CD4-positive, alpha-beta T cell treated with Interferon gamma for 1 hour (primary cell): ENCODE measurements around the gene DOCK1.

Source experiments
- DNase-seq: peaks from one replicate; pipeline ENCODE4 v3.0.0-alpha.2; 2020

Gene DOCK1

DNA sequence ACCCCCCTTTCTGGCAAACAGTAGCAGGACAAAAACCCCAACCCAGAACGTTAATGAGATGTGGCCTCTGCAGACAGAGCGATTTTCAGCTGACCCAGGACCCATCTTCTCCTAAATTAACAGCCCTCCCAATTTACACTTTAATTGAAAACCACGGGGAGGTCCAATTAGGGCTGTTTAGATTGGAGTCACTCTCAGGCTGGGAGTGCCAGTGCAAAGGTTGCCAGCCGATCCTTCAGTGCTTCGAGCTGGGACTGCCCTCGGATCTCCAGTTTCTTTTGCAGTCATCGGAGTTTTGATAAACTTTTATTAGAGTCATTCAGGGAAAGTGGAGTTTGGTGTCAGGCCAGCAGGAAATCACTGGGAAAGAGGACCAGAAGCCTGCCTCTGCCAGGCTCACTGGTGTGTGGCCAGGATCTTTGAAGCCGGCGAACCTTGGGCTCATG lies 108.0 kb downstream of the DOCK1 start:
- no peak for DNase-seq

DNA sequence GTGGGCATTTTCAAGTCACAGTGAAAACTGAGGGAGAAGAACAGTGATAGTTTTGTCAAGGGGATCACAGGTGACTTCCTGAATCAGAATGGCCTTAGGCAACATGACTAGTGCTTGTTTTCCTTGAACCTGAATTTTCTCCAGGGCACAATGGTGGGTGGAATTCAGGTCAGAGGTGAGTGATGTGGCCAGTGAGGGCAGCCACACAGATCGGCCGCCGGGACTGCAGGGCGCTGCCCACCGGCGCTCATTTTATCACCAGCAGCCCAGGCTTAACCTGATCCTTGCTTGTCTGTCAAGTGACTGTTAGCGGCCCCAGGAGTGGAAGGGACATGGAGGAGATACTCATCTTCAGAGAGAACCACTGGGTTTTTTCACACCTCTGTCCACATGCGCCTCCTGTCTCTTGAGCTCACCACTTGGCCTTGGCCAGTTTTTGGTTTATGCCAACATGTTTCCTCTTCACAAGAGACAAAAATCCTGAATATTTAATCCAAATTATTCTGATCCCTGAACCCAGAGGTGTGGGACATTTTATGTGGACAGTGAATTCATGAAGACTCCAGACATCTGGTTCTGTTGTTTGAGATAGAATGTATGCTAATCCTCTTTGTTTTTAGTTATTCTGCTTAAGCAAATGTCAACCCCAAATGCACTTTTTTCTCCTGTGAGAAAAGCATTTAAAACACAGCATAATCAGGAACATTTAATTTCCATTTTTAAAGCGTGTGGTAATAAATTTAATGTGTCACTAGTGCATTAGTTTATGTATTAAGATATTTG lies 108.7 kb downstream of the DOCK1 start:
- no peak for DNase-seq

DNA sequence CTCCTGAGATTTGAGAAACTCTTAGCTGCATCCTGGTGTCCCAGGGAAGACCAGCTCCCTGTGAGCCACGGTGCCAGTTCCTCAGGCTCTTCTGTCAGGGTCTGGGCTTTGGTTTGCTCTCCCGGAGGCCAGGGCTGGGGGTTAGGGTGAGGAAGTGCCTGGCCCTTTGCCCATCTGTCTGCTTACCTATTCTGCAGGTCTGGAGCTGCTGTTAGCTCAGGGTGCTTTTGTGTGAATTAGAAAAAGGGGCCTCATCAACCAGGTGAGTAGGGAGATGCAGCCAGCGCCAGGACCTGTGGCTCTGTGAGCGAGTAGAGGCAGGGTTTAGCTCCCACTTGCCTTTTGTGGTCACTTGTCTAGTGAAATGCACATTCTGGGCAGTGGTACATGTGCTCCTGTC lies 109.4 kb downstream of the DOCK1 start:
- DNase-seq, result no peak

DNA sequence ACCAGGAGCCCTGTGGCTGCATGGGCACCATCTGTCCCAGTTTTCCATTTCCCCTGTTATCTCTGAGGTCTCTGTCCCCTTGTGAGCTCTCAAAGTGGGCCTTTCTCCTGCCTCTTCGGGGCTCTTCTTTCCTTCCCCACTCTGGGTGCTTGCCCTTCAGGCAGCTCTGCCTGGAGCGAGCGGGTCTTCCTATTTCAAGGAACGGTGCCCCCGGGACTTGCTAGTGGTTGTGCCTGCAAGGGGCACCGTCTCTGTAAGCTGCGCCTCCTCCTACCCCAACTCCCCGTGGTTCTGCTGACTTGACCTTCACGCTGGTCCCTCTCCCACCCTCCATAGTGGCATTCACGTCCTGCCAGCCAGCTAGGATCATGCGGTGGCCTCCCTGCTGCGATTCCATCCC lies 110.1 kb downstream of the DOCK1 start:
- DNase-seq, result no peak

DNA sequence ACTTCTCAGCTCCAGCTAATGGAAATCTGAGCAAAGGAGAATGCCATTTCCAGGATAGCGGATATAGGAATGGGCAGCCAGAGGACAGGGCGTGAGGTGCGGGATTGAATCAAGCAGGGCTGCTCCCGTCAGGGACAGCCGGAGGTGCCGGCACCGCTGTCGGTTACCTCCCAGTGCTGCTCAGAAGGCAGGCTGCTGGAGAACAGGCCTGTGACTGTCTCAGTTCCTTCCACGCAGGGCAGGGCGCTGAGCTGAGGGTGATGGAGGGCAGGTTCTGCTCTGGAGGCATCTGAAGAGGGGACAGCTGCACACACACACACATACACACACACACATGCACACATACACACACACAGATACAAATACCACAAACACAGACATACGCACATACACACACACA lies 111.1 kb downstream of the DOCK1 start:
- DNase-seq, result no peak

DNA sequence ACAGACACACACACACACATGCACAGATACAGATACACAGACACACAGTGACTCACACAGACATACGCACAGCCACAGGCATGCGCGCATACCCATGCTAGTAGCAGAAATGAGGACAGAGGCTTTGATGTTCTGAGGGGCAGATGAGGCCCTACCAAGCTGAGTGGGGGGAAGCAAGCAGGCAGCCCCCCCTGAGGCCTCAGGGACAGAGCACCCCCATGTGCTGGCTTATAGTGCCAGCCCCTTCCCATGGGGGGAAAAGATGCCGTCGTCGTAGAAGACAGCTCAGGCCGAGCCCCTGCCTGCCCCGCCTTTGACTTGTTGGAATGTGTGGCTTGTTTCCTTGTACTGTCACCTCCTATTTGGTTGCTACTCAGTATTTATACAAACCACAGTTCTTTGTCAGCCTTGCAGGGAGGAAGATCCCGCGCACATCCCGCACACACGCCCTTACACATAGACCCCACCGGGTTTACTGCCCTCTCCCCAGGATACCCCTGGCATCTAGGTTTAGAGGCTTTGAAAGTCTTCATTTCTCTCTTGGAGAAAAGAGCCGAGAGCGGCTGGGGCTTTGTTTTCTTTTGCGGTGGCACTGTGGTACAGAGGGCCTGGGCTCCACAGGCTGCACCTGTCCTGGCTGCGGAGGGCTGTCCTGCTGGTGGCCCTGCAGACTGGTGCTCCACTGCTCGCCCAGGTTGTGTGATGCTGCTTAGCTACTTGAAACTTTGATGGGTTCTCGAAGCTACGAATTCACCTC lies 112.5 kb downstream of the DOCK1 start:
- no peak for DNase-seq

DNA sequence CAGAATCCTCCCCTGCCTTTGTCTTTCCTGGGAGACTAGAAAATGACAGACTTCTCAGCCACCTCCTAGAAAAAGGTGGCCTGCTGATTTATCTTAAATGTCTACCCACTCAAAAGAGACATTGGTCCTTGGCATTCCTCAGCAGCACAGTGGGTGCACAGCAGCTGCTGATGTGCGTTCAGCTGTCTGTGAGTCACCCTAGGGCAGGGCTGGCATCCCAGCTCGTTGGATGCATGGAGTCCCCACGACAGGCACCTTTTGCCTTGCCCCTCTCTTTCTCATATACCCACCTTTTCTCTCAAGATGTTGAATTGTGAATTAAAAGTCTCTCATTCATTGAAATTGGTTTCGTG lies 113.0 kb downstream of the DOCK1 start:
- no peak for DNase-seq

DNA sequence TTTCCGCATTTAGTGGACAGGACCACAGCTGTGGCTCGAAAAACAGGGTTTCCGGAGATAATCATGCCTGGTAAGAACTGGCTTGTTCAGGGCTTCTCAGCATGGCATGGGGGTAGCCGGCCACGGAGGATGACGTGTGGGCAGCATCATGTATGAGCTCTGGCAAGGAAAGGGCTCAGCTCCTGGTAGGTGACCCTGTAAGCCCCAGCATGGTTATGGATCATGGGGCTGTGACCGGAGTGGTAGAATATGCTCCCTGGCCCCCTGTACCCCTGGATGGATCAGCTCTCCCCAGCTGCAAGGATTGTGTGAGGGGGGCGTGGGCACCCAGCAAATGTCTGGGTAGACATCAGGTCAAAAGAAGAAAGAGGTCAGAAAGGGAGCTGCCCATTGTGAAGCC lies 113.5 kb downstream of the DOCK1 start:
- no peak for DNase-seq

DNA sequence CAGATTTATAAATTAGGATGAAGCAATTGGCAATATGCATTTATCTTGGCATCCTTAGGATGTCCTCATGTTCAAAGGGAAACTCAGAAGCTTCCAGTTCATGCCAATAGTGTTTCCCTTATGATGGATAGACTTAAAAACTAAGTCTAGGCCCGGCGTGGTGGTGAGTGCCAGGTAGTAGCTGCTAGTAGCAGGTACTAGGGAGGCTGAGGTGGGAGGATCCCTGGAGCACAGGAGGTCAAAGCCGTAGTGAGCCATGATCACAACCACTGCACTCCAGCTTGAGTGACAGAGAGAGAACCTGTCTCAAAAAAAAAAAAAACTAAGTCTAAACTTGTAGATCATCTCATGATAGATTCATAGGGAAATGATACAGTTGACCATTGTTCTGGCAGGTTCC lies 115.0 kb downstream of the DOCK1 start:
- no peak for DNase-seq

DNA sequence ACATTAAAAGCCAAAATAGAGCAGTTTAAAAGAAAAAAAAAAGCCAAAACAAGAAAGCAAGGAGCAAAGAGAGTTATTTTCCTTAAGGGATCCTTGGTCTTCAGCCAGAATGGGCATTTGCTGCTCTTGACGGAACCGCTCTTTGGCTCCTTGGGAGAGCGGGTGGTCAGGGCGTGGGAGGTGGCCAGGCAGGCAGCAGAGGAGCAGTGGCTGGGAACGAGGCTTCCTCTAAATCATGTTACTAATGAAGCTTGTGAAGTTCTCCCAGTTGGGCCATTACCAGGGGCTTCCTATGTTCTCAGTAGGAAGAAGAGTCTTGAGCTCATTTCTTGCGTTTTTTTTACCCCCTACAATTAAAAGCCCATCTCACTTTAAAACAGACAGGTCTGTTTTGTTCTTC lies 116.6 kb downstream of the DOCK1 start:
- DNase-seq, result no peak

DNA sequence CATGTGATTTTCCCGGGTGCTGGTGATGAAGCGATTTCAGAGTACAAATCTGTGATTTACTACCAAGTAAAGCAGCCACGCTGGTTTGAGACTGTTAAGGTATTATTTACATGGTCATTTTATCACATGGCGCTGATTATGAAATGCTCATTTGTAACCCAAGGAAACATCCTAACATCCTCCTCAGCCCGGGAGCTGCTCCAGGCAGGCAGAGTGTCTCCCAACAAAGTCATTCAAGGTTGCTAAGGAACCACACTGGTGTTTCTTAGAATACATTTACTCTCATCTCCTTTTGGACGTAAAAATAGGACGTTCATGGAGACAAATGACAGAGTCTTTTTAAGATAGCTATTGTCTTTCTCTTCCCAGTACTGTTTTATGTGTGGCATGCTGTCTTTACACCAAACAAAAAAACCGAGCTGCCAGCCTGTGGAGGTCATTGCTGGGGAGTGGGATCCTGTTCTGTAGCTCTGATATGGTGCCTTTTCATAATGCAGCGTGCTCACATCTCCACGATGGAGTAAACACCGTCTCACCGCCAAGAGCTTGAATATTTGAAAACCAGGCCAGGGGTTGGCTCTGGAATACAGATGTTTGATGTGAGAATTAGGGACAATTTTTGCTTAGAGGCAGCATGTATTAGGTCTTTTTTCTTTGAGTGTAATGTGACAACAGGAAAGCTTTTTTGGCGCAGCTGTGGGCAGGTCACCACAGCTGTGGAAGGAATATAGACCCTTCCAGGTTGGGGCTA lies 119.6 kb downstream of the DOCK1 start:
- no peak for DNase-seq

DNA sequence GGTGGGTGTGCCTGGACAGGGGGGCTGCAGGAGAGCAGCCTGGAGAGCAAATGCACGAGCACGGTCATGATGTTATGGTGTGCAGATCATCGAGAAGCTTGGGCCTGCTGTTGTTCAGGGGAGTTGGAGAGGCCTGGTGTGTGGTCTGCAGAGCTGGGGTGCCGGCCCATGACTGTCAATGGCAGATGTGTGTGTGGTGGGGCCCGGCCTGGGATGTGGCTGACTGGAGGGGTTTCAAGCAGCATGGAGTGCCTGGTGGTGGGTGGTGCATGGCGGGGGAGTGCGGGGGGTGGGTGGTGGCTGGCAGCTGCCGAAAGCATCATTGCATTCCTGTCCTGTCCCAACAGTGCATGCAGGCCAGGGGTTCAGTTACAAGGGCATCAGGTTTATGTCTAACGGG lies 122.6 kb downstream of the DOCK1 start:
- no peak for DNase-seq

DNA sequence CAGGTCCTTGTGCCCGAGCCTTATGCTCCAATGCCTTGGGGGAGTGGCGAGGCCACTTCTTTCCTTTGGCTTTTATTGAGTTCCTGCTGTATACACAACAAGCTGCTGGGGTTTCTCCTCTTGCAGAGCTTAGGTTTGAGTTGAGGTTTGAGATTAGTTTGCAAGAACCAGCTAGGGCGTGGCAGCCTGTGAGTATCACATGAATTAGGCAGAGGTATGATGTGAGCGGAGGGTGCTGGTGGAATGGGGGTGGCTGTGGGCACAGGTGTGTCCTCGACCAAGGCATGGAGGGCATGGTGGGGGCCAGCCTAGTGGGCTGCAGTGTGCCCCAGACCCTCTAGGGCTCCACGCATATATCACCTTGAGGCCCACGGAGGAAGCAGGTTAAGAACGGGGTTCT lies 123.3 kb downstream of the DOCK1 start:
- DNase-seq, result no peak

DNA sequence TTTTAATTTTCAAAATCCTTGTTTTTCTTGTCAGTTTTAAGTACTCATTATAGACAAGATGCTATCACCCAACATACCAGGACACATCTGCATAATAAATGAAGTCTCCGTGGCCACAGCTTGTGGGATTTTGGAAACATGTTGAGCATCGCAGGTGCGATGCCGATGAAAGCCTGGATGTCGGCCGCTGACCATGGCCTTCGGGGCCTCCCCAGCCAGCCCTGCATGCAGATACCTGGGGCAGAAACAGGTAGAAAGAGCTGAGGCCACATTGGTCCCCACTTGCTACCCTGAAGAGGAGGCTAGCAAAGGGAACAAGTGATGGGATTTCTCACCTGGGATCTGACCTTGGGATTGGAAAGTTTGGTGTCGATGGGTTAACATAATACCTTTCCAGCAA lies 123.8 kb downstream of the DOCK1 start:
- no peak for DNase-seq

DNA sequence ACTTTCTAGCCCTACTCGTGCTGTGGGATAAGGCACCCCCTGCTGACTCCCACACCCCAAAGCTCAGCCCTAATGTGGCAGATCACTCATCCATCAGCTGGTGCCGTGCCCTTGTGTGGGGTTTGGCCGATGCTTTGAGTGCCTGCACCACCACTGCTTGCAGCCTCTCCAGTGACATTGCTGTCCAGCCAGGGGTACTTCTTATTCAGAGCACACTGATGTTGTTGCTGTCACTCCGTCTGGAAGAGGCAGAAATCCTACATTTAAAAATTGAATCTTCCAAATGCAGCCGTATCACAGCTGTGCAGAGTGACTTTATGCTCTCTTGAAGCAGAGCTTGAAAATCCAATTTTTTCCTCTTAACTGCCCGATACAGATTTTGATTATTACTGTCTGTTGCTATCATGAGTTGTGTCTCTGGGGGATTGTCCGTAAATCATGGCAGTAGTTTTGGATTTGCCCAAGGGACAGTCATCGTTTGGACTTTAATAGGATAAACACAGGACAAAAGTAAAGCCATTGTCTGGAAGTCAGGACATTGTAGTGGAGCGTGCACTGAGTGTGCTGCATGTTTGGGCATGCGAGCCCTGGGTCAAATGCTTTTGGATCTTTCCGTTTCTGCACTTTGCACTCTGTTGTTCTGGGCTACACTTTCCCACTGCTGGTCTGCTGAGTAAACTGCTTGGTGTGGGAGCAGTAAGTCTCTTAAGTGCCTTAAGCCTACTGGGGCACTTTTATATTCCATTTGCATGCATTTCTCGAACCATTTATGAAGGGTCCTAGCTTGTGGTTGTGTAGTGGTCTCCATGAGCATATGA lies 128.2 kb downstream of the DOCK1 start:
- DNase-seq, result no peak

DNA sequence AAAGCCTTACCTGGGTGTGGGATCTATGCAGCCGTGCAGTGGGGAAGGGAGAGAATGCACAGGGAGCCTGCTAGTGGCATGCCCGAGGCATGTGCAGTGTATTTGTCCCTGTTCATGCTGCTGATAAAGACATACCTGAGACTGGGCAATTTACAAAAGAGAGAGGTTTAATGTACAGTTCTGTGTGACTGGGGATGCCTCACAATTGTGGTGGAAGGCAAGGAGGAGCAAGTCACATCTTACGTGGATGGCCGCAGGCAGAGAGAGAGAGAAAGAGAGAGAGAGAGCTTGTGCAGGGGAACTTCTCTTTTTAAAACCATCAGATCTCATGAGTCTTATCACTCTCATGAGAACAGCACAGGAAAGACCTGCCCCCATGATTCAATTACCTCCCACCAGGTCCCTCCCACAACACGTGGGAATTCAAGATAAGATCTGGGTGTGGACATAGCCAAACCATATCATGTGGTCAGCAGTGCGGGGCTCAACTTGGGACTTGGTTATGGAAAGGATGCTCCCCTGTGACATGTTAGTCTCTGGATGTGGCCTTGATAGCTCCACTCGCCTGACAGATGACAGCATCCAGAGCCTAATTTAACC lies 128.9 kb downstream of the DOCK1 start:
- no peak for DNase-seq

DNA sequence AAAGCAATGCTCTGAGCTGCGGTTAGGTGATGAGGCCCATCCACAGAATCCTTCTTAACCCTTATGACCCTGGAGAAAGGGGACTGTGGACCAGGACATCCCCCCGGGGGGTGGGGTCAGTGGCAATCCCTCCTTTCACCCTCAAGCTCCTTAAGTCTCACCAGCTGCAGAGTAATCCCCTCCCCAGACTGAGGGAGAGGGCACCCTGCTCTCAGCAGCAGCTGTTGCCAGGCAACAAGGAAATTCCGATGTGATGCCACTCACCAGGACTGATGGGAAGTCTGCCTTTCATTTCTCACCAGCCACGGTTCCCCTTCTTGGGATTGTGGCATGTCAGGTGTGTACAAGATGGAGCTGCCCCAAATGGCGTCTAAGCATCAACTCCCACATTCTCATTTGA lies 129.6 kb downstream of the DOCK1 start:
- DNase-seq, result no peak

DNA sequence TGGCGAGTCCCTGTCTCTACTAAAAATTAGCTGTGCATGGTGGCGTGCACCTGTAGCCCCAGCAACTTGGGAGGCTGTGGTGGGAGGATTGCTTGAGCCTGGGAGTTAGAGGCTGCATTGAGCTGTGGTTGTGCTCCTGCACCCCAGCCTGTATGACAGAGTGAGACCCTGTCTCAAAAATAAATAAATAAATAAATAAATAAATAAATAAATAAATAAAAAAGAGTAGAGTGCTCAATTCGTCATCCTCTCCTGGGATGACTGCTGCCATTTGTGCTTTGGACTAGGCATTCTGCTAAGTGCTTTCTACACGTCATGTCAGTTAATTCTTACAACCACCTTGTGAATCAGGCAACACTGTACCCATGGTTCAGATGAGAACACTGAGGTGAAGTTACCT lies 130.6 kb downstream of the DOCK1 start:
- DNase-seq, result no peak

DNA sequence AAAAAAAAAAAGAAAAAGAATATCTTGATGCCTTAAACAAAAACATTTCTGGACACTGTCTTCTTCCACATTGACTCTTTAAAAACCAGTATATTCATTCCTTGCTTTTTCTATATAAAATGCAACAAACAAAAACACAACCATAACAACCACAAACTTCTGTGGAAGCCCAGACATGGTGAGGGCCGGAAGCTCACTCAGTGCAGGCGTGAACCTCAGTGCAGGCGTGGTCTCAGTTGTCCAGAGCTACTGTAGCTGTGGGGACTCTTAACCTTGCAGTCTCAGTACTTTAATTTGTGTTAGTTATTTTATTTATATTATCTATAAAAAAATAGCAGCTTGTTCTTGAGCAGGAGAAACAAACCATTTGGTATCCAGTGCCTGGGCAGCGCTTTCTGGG lies 131.8 kb downstream of the DOCK1 start:
- no peak for DNase-seq

DNA sequence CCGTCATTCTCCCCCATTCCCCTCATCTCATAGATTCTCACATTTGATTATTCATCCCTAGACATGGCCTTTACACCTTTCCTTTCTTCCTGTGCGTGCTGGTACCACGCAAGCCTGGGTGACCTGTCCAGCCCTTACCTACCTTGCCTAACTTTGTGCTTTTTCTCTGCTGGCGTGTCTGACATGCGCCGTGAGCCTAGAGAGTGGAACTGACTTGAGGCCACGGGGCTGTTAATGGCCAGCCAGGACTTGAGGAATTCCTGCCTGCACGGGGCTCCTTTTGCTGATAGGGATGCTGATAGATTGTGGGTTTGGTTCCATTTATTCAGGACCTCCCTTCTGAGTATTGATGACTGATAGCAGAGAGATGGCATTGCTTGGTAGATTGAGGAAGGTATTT lies 134.2 kb downstream of the DOCK1 start:
- DNase-seq, result no peak

DNA sequence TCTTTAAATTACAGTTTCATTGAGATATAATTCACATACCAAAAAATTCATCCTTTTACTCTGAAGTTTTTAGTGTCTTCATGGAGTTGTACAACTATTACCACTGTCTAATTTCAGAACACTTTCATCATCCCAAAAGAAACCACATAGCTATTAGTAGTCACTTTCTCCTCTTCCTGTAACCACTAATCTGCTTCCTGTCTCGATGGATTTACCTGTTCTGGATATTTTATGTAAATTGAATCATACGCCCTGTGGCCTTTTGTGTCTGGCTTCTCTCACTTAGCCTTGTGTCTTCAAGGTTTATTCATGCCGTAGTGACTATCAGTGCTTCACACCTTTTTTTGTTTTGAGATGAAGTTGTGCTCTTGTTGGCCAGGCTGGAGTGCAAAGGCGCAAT lies 135.5 kb downstream of the DOCK1 start:
- DNase-seq, result no peak

DNA sequence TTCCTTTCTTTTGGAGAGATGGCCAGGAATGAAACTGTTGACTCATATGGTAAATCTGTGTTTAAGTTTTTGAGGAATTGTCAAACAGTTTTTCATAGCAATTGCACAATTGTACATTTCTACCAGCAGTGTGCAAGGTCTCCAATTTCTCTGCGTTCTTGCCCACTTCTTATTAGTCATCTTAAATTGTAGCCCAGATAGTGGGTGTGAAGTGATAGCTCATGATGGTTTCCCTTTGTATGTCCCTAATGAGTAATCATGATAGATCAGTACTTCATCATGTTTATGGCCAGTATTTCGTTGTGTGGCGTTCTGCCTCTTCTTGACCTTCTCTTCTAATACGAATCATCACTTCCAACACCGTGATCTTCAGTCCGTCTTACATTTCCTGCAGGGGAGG lies 136.3 kb downstream of the DOCK1 start:
- no peak for DNase-seq

DNA sequence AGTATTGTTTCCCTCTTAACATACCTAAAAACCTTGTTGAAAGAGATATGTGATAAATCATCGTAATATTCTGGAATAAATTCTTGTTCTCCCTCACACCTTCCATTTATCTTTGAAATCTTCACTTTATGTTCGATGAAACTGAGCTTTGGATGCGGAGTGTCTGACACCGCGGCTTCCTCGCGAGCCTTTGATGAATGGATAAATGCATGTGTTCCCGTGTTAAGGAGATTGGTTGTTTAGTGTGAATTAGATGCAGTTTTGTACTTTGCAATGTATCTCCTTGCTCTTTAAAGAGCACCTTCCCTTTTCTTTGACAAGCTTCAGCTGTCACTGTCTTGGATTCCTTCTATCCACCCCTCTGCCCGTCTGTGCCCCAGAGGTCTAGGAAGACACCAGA lies 138.1 kb downstream of the DOCK1 start:
- no peak for DNase-seq
